Skeletal muscle cell (primary cell): ENCODE results near the gene RFWD3.
A peak's percentile ranks its signal among the peaks of the same experiment; 100 is the strongest.
"Not testable (repeated sequence)": the region's sequence is repeated elsewhere in the genome, so short reads cannot be mapped to it uniquely, and the experiment has no call there.

ENCODE experiments used
- DNase-seq: peaks from one replicate; pipeline ENCODE4 v3.0.0-alpha.2; 2010; ENCODE audit warnings: low read depth
- H3K4me3 ChIP-seq: 2 replicates; pipeline ENCODE4 v1.5.1; 2011; ENCODE audit warnings: low read depth, mild to moderate bottlenecking, control low read depth, low read length, moderate library complexity

The RFWD3 gene

GRCh38 chr16:74666425-74667254 is at the start of gene RFWD3:
Gene RFWD3, minus strand, starts transcription at chr16:74666877. Its CDS starts 5,428 bp downstream, at chr16:74661449.
- H3K4me3 ChIP-seq = peak within 1 kb of the TSS; percentile 93
- peak; percentile 94 for DNase-seq

GRCh38 chr16:74716355-74716754 is 49.7 kb upstream of the RFWD3 start:
- no peak overlapping the region for H3K4me3 ChIP-seq

GRCh38 chr16:74713876-74714275 is 47.2 kb upstream of the RFWD3 start:
- H3K4me3 ChIP-seq = no peak overlapping the region
- DNase-seq = no peak

More at GRCh38 chr16:74716355-74716754, 49.7 kb upstream of the RFWD3 start:
- DNase-seq = no peak

- no peak for DNase-seq
- H3K4me3 ChIP-seq = no peak overlapping the region
Measured at GRCh38 chr16:74713325-74713724, 46.6 kb upstream of the RFWD3 start.

GRCh38 chr16:74711938-74712337 is 45.3 kb upstream of the RFWD3 start:
- no peak for DNase-seq
- no peak overlapping the region for H3K4me3 ChIP-seq

- no peak for DNase-seq
- H3K4me3 ChIP-seq = no peak overlapping the region
Measured at GRCh38 chr16:74710401-74710800, 43.7 kb upstream of the RFWD3 start.

GRCh38 chr16:74709441-74709877 is 42.8 kb upstream of the RFWD3 start:
- H3K4me3 ChIP-seq = no peak overlapping the region
- DNase-seq = peak; percentile 30

GRCh38 chr16:74700438-74701225 is 34.0 kb upstream of the RFWD3 start, which contains the start of gene MLKL:
Gene MLKL, minus strand, starts transcription at chr16:74700862. Its CDS starts 5,105 bp downstream, at chr16:74695757.
- peak within 1 kb of the TSS; percentile 87 for H3K4me3 ChIP-seq
- no peak for DNase-seq

- DNase-seq = no peak
- peak overlapping the region; percentile 87 for H3K4me3 ChIP-seq
Measured at GRCh38 chr16:74700116-74700437, 33.4 kb upstream of the RFWD3 start.

- DNase-seq = no peak
- H3K4me3 ChIP-seq = peak overlapping the region; percentile 87
Measured at GRCh38 chr16:74699666-74700065, 33.0 kb upstream of the RFWD3 start.

- no peak overlapping the region for H3K4me3 ChIP-seq
- DNase-seq = no peak
Measured at GRCh38 chr16:74698222-74698621, 31.5 kb upstream of the RFWD3 start.

GRCh38 chr16:74695450-74696422 is 29.1 kb upstream of the RFWD3 start:
- peak overlapping the region; percentile 45 for H3K4me3 ChIP-seq
- peak; percentile 80 for DNase-seq

- no peak for DNase-seq
- H3K4me3 ChIP-seq = no peak overlapping the region
Measured at GRCh38 chr16:74691093-74691855, 24.6 kb upstream of the RFWD3 start.

- no peak for DNase-seq
- H3K4me3 ChIP-seq = no peak overlapping the region
Measured at GRCh38 chr16:74682556-74682955, 15.9 kb upstream of the RFWD3 start.

GRCh38 chr16:74680681-74681080 is 14.0 kb upstream of the RFWD3 start:
- no peak overlapping the region for H3K4me3 ChIP-seq
- no peak for DNase-seq

GRCh38 chr16:74679983-74680382 is 13.3 kb upstream of the RFWD3 start:
- H3K4me3 ChIP-seq = no peak overlapping the region
- no peak for DNase-seq

GRCh38 chr16:74677868-74678267 is 11.2 kb upstream of the RFWD3 start:
- no peak for DNase-seq
- no peak overlapping the region for H3K4me3 ChIP-seq

GRCh38 chr16:74673876-74674275 is 7.2 kb upstream of the RFWD3 start:
- DNase-seq = no peak
- no peak overlapping the region for H3K4me3 ChIP-seq

- H3K4me3 ChIP-seq, DNase-seq: not testable (repeated sequence)
Measured at GRCh38 chr16:74668877-74669276, 2.2 kb upstream of the RFWD3 start.
